BJ (cell line): ENCODE measurements around the gene GRB10. TPM values are rescaled to one million over a fixed set of nuclear protein-coding genes. Genes with fewer than 3 reads are reported as not detected.
"Not testable (repeated sequence)": the region's sequence is repeated elsewhere in the genome, so short reads cannot be mapped to it uniquely, and the experiment has no call there.

Source experiments
- CTCF ChIA-PET: fragments of 350-600 bp; formaldehyde crosslinking; extraction: SDS; loops from one replicate; lab custom pipeline; 2021; ENCODE audit warnings: antibody characterized with exemption, inconsistent platforms; lab: Yijun Ruan, JAX
- POLR2A ChIA-PET: fragments of 300-600 bp; sonication (Branson Sonifier 250); formaldehyde crosslinking; extraction: SDS; loops from one replicate; lab custom pipeline; 2021; ENCODE audit warnings: antibody characterized with exemption; lab: Charles Lee
- DNase-seq: peaks from one replicate; pipeline ENCODE4 v3.0.0-alpha.2; 2011; ENCODE audit warnings: low read depth
- H3K27me3 ChIP-seq: 2 replicates; pipeline ENCODE4 v1.6.0; 2011; ENCODE audit warnings: low read length; ENCODE audit not compliant: control insufficient read depth, insufficient read depth
- H3K36me3 ChIP-seq: 2 replicates; pipeline ENCODE4 v1.5.1; 2011; ENCODE audit warnings: low read length; ENCODE audit not compliant: control insufficient read depth, insufficient read depth
- H3K4me3 ChIP-seq: 2 replicates; pipeline ENCODE4 v1.5.1; 2011; ENCODE audit warnings: low read depth, mild to moderate bottlenecking, control low read depth, low read length
- CTCF ChIP-seq: IDR thresholded peaks from 2 replicates; pipeline ENCODE4 v1.5.1; 2011; ENCODE audit warnings: low read depth, mild to moderate bottlenecking, control low read depth, inconsistent platforms, low read length, moderate library complexity; ENCODE audit not compliant: insufficient read depth
- polyA plus RNA-seq: library from polyadenylated mRNA; depleted of rRNA; stranded (reverse); fragments of >200 nt; gene quantifications from 2 replicates; pipeline ENCODE4 v1.2.3, GENCODE V29; 2011

GRB10 gene
- polyA plus RNA-seq, 1 experiment, result 8.5 TPM

GRCh38 chr7:50580057-50580456 lies 202.6 kb downstream of the GRB10 start:
- no peak for DNase-seq
- Histone ChIP-seq H3K36me3 (no peaks in the 10 kb centered on the region), H3K4me3 (no peak overlapping the region), H3K27me3 (no peaks in the 10 kb centered on the region)
- ChIA-PET POLR2A (no interaction called here), CTCF (no interaction called here)
- no peak for TF ChIP-seq CTCF

GRCh38 chr7:50578105-50578504 lies 204.6 kb downstream of the GRB10 start:
- DNase-seq, POLR2A ChIA-PET: not testable (repeated sequence)
- CTCF ChIA-PET, result interaction anchor here (0.7 kb wide), 1 partner anchor 15 kb away, joined by 3 read pairs; no protein-coding TSS in a partner anchor

GRCh38 chr7:50577569-50577968 lies 205.1 kb downstream of the GRB10 start:
- CTCF ChIA-PET, result interaction anchor here (0.7 kb wide), 1 partner anchor 16 kb away, joined by 3 read pairs; no protein-coding TSS in a partner anchor
- TF ChIP-seq CTCF, result no peak

More at GRCh38 chr7:50578105-50578504, 204.6 kb downstream of the GRB10 start:
- H3K27me3 ChIP-seq, H3K4me3 ChIP-seq, H3K36me3 ChIP-seq: not testable (repeated sequence)

GRCh38 chr7:50576388-50576787 lies 206.3 kb downstream of the GRB10 start:
- CTCF ChIA-PET, POLR2A ChIA-PET, DNase-seq, H3K36me3 ChIP-seq, H3K27me3 ChIP-seq, H3K4me3 ChIP-seq: not testable (repeated sequence)

More at GRCh38 chr7:50577569-50577968, 205.1 kb downstream of the GRB10 start:
- no peaks in the 10 kb centered on the region for H3K36me3 ChIP-seq
- no peaks in the 10 kb centered on the region for H3K27me3 ChIP-seq
- POLR2A ChIA-PET, result no interaction called here
- no peak for DNase-seq
- H3K4me3 ChIP-seq, result no peak overlapping the region

GRCh38 chr7:50567715-50568261 lies 214.9 kb downstream of the GRB10 start:
- ChIA-PET CTCF (interaction anchor here (0.9 kb wide), 1 partner anchor 98 kb away, joined by 3 read pairs; no protein-coding TSS in a partner anchor), POLR2A (no interaction called here)
- DNase-seq, result no peak
- no peaks in the 10 kb centered on the region for H3K36me3 ChIP-seq
- TF ChIP-seq CTCF, result no peak
- no peak overlapping the region for H3K4me3 ChIP-seq
- H3K27me3 ChIP-seq, result peaks cover 4% of the 10 kb centered on the region; the same call in 1 of the 2 replicates

GRCh38 chr7:50565977-50566376 lies 216.7 kb downstream of the GRB10 start:
- POLR2A ChIA-PET, result no interaction called here
- CTCF ChIA-PET, result no interaction called here

More at GRCh38 chr7:50565977-50566376, 216.7 kb downstream of the GRB10 start:
- Histone ChIP-seq H3K4me3 (no peak overlapping the region), H3K36me3 (no peaks in the 10 kb centered on the region), H3K27me3 (peaks cover 4% of the 10 kb centered on the region; the same call in 1 of the 2 replicates)
- no peak for TF ChIP-seq CTCF
- DNase-seq, result no peak
